ENCODE measurements around the gene TRPC4AP.
A peak's percentile ranks its signal among the peaks of the same experiment; 100 is the strongest.
"Not testable (repeated sequence)": the region's sequence is repeated elsewhere in the genome, so short reads cannot be mapped to it uniquely, and the experiment has no call there.

The TRPC4AP gene

GRCh38 chr20:35055445-35056276 is 36.9 kb downstream of the TRPC4AP start:
- DNase-seq: no peak

GRCh38 chr20:35054814-35055213 is 37.8 kb downstream of the TRPC4AP start:
- DNase-seq: no peak

GRCh38 chr20:35052616-35053015 is 40.0 kb downstream of the TRPC4AP start:
- DNase-seq: not testable (repeated sequence)

GRCh38 chr20:35049776-35050352 is 42.7 kb downstream of the TRPC4AP start:
- no peak for DNase-seq

GRCh38 chr20:35048739-35049138 is 43.9 kb downstream of the TRPC4AP start:
- no peak for DNase-seq

- DNase-seq: no peak
Measured at GRCh38 chr20:35042268-35042667, 50.3 kb downstream of the TRPC4AP start.

- DNase-seq: no peak
Measured at GRCh38 chr20:35040646-35041045, 52.0 kb downstream of the TRPC4AP start.

GRCh38 chr20:35039846-35040489 is 52.6 kb downstream of the TRPC4AP start:
- no peak for DNase-seq

GRCh38 chr20:35039146-35039545 is 53.5 kb downstream of the TRPC4AP start:
- DNase-seq: no peak

- DNase-seq: no peak
Measured at GRCh38 chr20:35034145-35034544, 58.5 kb downstream of the TRPC4AP start.

- no peak for DNase-seq
Measured at GRCh38 chr20:35030136-35030535, 62.5 kb downstream of the TRPC4AP start.

GRCh38 chr20:35027301-35027700 is 65.3 kb downstream of the TRPC4AP start:
- DNase-seq: peak; percentile 14

GRCh38 chr20:35025116-35025515 is 67.5 kb downstream of the TRPC4AP start:
- no peak for DNase-seq

- no peak for DNase-seq
Measured at GRCh38 chr20:35023624-35024023, 69.0 kb downstream of the TRPC4AP start.

GRCh38 chr20:35021831-35022230 is 70.8 kb downstream of the TRPC4AP start:
- no peak for DNase-seq

GRCh38 chr20:35021063-35021462 is 71.5 kb downstream of the TRPC4AP start:
- no peak for DNase-seq

- DNase-seq: no peak
Measured at GRCh38 chr20:35020108-35020928, 72.3 kb downstream of the TRPC4AP start.

- no peak for DNase-seq
Measured at GRCh38 chr20:35018590-35019371, 73.8 kb downstream of the TRPC4AP start.

- no peak for DNase-seq
Measured at GRCh38 chr20:35017099-35017835, 75.3 kb downstream of the TRPC4AP start.

- DNase-seq: no peak
Measured at GRCh38 chr20:35015863-35016193, 76.8 kb downstream of the TRPC4AP start.

GRCh38 chr20:35014537-35014936 is 78.1 kb downstream of the TRPC4AP start:
- DNase-seq: no peak
